ENCODE data around the gene GTPBP3.

GTPBP3 gene

DNA sequence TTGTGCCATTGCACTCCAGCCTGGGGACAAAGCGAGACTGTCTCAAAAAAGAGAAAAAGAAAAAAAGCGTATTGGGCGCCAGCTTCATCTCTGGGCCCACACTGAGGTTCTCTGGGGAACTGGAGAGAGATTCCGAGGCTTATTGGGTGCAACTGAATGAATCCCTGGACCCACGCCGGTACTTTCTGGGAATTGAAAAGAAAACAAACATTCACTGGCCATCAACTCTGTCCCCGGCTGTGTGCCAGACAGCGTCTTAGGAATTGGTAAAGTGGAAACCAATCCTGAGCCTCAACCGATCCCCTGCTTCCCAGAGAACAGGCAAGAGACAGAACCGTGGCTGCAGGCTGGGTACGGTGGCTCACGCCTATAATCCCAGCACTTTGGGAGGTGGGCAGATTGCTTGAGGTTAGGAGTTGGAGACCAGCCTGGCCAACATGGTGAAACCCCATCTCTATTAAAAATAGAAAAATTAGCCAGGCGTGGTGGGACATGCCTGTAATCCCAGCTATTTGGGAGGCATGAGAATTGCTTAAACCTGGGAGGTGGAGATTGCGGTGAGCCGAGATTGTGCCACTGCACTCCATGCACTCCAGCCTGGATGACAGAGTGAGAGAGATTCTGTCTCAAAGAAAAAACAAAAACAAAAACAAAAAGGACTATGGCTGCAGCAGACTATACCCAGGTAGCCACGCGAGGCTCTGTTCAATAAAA is 11.3 kb upstream of the GTPBP3 start:
- in situ Hi-C loops (cut with HindIII; ENCODE audit: low pct_ligation_motif_present, low pct_unique_long_range_greater_than_20kb, low sequenced_read_pairs), result no loop called here
- DNase-seq, result no peak

DNA sequence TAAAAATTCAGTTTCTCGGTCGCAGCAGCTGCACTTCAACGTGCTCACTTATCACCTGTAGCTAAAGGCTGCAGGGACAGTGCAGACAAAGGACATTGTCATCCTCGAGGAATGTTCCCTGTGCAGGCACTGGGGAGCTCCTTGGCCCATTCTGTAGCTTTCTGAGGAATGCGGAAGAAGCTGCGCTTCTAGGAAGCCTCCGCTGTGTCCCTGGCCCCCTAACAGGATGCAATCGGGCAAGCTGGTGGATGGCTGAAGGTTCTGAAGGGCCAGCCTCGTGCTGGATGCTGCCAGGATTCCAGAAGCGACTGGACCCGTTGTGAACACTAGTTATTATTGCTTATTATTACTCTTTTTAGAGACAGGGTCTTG is 10.8 kb upstream of the GTPBP3 start:
- no peak for DNase-seq
- in situ Hi-C loops (cut with HindIII; ENCODE audit: low pct_ligation_motif_present, low pct_unique_long_range_greater_than_20kb, low sequenced_read_pairs), result no loop called here

DNA sequence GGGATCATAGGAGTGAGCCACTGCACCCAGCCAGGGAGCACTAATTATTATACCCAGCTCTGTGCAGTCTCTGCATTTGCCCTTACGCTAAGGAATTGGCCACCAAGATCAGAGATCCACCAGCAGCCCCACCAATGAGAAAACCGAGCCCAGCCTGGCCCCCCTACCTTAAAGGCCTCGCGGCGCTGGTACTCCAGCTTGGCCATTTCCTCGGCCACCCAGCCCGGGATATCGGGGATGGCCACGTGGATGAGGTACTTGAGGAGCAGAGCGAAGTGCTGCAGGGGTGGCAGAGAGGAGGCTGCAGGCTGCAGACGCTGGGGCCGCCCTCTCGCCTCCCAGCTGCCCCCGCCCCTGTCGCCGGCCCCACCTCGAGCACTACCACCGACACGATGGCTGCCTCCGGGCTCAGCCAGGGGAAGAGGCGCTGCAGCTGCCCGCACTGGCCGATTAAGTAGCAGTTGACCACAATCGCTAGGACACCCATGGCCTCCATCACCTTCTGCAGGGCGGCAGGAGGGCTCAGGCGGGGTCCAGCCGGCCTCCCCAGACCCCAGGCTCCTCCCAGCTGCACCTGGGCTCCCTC is 10.2 kb upstream of the GTPBP3 start:
- in situ Hi-C loops (cut with HindIII; ENCODE audit: low pct_ligation_motif_present, low pct_unique_long_range_greater_than_20kb, low sequenced_read_pairs), result no loop called here
- DNase-seq, result no peak

DNA sequence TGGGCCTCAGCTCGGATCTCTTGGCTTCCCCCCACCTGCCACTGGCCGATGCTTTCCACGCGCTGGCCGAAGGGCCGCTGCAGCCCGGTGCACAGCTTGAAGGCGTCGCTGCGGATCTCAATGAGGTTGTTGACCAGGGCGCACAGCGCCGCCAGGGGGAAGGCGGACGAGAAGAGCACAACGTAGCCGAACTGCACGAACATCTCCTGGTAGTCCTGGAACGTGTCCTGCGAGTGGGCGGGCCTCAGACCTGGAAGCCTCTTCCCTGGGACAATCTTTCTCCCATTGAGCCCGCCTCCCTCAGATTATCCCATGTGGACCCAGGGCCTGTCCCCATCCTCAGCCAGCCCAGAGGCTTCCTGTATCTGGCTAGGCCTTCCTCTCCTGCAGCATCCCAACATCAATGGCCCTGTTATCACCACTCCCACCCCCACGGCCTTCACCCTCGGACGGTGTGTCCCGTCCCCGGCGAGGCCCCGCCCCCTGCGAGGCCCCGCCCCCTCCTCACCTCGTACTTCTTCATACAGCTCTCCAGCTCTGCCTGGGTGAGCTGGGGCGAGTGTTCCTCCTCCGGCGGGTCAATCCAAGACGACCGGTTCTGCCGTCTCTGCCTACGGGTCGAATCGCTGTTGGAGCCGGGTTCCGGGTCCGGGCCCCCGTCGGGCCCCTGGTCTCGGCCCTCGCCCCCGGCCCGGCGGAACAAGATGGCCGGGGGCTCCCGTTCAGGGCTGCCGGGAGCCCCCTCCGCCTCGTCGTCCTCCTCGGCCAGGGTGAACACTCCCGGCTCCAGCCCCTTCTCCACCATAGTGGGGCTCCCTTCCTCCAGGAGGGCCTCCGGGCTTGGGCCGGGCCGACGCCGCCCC is 9.5 kb upstream of the GTPBP3 start:
- DNase-seq, result no peak
- in situ Hi-C loops (cut with HindIII; ENCODE audit: low pct_ligation_motif_present, low pct_unique_long_range_greater_than_20kb, low sequenced_read_pairs), result no loop called here

DNA sequence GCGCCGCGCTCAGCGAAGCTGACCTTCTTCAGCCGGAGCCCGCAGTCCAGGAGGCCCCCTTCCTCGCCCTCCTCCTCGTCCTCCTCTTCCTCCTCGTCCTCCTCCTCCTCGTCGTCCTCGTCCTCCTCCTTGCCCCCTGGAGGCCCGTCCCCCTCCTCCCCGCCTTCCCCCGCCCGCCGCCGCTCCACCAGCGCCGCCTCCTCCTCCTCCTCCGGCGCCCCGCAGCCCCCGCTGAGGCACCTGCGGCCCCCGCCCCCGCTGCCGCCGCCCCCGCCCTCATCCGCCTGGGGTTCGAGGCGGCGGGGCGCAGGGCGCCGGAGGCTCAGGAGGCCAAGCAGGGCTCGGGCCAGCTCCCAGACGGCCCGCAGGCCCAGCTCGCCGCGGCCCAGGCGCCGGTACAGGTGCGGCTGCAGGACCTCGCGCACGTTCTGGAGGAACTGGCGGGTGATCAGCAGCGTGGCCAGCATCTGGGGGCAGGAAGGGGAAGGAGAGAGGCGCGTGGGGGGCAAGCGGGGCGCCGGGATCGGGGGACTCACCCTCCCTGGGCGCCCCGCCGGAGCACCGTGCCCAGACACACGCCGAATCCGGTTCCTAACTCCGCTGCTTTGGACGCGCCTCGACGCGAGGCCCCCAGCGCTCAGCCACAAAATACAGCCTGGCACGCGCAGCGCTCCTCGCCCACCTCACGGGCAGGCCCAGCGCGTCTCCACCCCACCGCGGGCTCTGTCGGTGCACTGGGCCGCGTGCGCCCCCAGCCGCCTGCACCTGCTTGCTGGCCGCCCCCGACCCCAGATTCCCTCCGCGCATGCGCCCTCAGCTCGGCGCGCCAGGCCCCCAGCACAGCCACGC is 8.6 kb upstream of the GTPBP3 start:
- in situ Hi-C loops (cut with HindIII; ENCODE audit: low pct_ligation_motif_present, low pct_unique_long_range_greater_than_20kb, low sequenced_read_pairs), result no loop called here
- no peak for DNase-seq

DNA sequence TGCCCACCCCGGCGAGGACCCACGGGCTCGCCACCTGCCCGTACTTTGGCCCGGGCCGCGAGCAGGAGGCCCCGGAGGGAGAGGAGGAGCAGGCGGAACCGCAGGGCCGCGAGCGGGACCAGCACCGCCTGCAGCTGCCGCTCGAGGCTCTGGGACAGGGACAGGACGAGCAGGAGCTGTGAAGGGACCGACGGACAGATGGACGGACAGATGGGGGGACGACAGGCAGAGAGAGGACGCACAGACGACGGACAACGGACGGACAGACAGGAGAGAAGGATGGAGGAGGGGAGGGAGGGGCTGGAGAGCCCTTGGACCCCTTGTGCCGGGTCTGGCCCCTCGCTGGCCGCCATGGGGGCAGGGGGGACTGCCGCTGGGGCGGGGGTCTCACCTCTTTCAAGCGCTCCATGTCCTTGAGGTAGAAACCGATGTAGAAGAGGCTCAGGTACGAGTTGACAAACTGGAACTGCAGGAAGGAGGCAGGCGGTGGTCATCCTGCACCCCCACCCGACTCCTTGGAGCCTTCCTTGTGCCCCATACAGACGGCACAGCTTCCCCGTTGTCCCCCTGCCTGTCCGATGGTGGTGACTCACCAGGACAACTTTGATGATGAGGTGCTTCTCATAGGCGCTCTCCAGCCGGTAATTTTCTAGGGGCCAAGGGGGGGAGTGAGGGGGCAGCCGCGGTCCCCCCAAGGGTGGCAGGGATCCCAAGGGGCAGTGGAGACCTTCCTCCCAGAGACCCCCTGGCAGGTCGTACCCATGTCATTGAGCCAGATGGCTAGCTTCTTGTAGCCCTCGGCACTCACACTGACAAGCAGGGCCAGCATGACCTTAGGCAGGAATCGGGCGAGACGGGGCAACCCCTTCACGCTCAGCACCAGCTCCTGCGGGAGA is 7.7 kb upstream of the GTPBP3 start:
- no peak for DNase-seq
- in situ Hi-C loops (cut with HindIII; ENCODE audit: low pct_ligation_motif_present, low pct_unique_long_range_greater_than_20kb, low sequenced_read_pairs), result no loop called here

DNA sequence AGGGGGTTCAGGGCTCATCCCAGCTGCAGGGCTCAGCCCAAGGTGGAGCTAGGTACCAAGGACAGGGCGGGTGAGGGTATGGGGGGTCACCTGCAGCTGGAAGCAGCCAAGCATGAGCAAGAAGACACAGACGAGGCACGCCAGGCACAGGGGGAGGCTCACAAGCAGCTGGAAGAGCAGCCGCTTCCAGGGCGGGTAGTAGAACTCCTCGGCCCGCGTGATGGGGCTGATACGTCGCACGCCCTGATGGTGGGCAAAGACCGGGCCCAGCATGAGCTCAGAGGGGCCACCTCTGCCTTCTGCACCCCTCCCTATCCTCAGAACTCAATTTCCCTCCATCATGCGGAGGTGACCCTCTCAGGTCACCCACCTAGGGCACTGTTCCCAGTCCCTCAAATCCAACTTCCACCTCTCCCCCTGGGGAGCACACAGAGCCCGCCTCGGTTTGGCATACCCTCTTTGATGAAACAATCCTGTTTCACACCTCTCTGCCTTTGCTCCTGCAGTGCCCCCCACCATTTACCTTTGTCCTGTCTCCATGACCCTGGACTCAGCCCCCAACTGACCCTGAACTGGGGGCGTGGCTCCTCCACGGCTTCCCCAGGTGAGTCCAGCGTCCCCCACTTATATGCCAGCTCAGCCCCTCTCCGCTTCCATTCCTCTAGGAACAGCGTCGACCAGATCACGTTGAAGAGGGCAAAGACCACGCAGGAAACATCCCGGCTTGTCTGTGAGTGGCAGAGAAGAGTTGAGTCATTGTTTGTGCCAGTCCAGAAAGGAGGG is 6.9 kb upstream of the GTPBP3 start:
- in situ Hi-C loops (cut with HindIII; ENCODE audit: low pct_ligation_motif_present, low pct_unique_long_range_greater_than_20kb, low sequenced_read_pairs), result no loop called here
- no peak for DNase-seq

DNA sequence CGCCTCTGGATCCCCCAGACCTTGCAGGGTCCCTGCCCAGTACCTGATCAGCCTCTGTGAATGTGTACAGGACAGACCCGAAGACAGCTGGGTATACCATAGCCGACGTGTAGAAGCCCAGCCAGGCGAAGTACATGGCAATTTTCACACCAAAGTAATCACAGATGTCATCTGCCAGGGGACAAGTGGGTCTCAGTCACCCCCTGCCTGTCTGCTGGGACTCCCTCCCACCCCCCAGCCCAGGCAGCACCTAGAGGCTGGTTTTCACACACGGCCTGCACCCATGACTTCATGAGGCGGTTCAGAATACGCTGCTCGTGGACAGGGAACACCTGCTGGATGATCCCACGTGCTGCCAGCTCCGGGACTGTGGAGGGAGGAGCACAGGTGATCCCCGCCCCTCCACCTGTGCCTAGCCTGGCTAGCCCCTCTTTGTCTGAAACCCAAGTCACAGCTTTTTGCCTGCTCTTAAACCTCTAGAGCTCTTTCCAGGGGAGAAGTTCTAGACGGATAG is 6.3 kb upstream of the GTPBP3 start:
- in situ Hi-C loops (cut with HindIII; ENCODE audit: low pct_ligation_motif_present, low pct_unique_long_range_greater_than_20kb, low sequenced_read_pairs), result no loop called here
- no peak for DNase-seq

DNA sequence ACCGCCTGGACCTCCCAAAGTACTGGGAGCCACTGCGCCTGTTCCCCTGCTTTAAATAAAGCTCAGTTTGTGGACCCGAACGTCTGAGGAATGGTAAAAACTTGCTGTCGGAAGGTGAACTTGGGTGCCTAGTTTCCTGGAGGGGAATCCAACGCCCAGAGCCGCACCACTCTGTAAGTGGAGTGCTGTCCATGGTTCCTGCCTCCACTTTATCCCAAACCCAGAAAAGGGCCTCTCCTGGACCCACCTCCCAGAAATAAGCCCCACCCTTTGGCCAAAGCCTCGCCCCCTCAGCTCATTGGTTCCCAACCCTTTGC is 5.0 kb upstream of the GTPBP3 start:
- in situ Hi-C loops (cut with HindIII; ENCODE audit: low pct_ligation_motif_present, low pct_unique_long_range_greater_than_20kb, low sequenced_read_pairs), result no loop called here
- no peak for DNase-seq

DNA sequence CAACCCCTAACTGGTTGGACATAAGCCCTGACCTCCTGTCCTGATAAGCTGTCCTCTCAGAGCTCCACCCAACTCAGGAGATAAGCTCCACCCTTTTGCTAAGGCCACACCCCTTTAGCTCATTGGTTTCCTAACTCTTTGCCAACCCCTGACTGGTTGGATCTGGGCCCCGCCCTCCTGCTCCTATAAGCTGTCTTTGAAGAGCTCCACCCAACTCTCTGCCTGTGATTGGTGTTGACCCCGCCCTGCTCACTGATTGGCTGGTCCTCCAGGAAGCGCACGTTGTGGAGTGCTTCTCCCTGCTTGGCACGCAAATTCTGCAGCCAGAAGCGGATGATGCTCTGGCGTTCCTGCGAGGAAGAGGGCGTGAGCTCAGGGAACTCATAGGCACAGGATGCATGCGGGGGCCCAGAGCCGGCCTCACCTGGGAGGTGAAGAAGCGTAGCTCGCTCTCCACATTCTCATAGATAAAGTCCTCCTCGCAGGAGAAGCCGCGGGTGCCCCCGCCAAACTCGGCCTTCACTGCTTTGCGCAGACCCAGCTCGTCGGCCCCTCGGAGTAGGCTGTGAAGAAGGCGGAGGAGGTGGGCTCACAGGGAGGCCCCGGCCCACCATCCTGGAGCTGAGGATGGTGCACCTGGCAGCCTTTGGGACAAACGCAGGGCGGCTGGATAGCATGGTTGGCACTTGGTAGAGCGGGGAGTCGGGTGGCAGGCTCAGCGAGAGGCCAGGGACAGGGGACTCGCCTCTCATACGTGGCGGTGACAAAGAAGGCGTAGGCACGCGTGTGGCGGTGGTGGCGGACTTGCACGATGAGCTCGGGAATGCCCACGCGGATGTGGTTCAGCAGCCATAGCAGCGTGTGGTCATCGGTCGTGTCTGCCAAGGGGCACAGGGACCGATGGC is 4.4 kb upstream of the GTPBP3 start:
- peak; percentile 42 for DNase-seq

DNA sequence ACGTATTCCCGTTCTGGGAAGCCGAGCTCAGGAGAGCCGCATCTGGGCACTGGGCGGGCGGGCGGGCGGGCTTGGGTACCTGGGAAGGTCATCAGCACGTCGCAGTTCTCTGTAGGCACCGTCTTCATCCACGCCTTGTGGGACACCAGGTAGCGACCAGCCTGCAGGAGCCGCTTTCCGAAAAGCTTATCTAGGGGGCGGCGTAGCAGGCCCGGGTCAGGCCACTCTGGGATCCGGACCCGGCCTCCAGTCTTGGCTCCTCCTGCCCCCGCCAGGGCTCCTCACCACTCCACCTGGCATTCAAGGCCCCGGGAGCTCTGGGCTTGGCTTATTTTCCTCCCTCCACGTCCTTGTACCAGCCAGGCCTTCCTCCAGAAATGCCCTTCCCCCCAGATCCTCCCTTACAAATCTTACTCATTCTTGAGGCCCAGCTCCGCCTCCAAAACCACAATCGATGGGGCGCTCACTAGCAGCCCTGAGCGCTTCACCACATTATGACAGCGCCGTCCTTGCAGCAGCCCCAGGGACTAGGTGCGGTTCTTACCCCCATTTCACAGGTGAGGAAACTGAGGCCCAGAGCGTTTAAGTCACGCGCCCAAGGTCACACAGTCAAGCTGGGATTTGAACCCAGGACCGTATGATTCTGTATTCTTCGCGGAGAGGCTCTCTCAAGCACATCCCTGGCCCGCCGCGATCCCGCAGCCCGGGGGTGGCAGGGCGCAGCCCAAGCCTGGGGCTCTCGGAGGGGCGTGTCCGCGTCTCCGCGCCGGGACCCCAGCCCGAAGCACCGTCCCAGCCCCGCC is 3.5 kb upstream of the GTPBP3 start:
- in situ Hi-C loops (cut with HindIII; ENCODE audit: low pct_ligation_motif_present, low pct_unique_long_range_greater_than_20kb, low sequenced_read_pairs), result no loop called here
- peak; percentile 81 for DNase-seq

More for the DNA sequence above, 4.4 kb upstream of the GTPBP3 start:
- in situ Hi-C loops (cut with HindIII; ENCODE audit: low pct_ligation_motif_present, low pct_unique_long_range_greater_than_20kb, low sequenced_read_pairs), result no loop called here

DNA sequence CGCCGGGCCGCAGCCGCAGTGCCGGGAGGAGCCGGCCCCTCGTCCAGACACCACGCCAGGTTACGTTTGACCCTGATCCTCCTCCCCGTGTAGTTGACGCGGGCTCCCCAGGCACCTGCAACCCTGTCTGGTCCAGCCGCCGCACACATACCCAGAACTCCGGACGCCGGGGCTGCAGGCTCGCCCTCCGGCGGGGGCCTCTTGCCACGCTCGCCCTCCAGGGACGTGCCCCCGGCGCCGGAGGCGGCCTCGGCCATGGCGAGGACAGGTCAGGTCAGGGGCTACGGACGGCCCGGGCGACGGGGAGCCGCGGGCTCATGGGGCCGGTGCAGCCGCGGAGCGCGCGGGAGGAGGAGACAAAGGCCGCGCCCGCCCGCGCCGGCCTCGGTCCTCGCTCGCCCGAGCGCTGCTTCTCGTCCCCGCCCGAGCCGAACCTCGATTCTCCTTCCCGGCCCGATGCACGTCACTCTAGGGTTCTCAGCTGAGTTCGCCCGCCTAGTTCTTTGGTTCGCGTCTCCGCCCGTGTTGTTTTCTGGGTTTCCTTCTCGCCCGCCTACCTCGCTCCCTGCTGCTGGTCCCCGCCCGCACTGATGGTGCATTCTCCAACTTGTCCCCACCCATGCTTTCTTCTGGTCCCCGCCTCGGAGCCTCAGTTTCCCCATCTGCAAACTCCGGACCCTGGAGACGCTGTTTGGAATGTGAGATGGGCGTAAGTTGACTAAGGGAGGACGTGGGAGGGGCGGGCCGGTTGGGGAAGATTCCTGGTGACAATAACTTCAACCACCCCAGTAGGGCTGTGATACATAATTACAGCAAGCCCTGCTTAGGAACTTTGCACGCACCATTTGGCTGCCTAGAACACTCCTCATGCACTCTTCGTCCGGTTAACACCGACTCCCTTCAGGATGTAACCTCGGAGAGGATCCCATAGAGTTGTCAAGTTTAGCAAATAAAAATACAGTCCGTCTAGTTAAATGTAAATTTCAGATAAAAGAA is 2.6 kb upstream of the GTPBP3 start, which contains the start of gene ANO8:
TSS of gene ANO8 (minus strand) at position 442 of the 996 bp plus-strand sequence. CDS start at position 257, 185 bp downstream.
- in situ Hi-C loops (cut with HindIII; ENCODE audit: low pct_ligation_motif_present, low pct_unique_long_range_greater_than_20kb, low sequenced_read_pairs), result no loop called here
- peak; percentile 97 for DNase-seq

DNA sequence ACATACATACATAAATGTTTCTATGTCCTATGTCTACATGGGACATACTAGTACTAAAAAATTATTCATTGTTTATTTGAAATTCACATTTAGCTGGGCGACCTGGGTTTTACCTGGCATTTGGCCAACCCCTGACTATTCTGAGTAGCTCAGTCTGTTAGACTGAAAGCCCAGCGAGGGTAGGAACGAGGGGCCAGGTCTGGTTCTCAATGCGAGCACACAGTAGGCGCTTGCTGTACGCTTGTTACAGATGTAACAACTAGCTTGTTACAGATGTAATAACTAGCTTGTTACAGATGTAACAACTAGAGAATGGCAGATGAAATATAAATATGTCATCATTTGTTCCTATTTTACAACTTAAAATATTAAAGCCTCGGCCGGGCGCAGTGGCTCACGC is 1.8 kb upstream of the GTPBP3 start:
- in situ Hi-C loops (cut with HindIII; ENCODE audit: low pct_ligation_motif_present, low pct_unique_long_range_greater_than_20kb, low sequenced_read_pairs), result no loop called here

DNA sequence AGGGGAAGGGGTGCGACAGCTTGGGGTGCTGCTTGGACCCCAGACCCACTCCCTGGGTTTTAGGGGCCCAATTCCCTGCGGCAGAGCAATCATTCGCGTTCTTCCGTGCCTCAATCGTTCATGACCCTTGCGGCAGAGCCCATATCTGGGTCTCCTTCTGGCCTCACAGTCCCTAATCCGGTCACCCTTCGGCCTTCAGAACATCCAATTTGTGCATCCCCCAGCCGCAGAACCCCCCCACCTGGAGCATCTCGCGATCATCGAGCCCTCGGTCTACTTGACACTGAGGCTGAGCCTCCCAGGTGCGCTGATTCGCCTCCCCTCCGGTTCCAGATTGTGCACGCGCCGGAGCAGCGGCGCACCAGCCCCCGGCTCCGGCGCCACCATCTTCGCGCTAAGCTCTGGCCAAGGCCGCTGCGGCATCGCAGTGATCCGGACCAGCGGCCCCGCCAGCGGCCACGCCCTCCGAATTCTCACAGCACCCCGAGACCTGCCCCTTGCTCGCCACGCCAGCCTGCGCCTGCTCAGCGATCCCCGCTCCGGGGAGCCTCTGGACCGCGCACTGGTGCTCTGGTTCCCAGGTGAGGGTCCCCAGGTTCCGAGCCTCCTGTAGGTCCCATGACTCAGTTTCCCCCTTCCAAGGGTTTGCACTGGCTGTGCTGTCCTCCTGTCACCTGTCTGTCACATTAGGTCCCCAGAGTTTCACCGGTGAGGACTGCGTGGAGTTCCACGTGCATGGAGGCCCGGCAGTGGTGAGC is 501 bp downstream of the GTPBP3 start:
- in situ Hi-C loops (cut with HindIII; ENCODE audit: low pct_ligation_motif_present, low pct_unique_long_range_greater_than_20kb, low sequenced_read_pairs), result no loop called here
- peak; percentile 21 for DNase-seq

More for the DNA sequence above, 1.8 kb upstream of the GTPBP3 start:
- DNase-seq, result no peak

Measured in ACHN (cell line).